ENCODE results near the gene ZNF329. TPM values are rescaled to one million over a fixed set of nuclear protein-coding genes. Genes with fewer than 3 reads are reported as not detected.

Gene ZNF329
- total RNA-seq, 1 donor from 2014 or later = 9.6 TPM

- DNase-seq (ENCODE audit: extremely low spot score in 2 of 2) = no peak
- Histone ChIP-seq H3K4me1 (peaks cover 15% of the 10 kb centered on the region), H3K4me3 (peak overlapping the region; percentile 77 to 97), H3K9me3 (peaks cover 87% of the 10 kb centered on the region), H3K27ac (peak overlapping the region; percentile 89), H3K36me3 (peaks cover 6 to 68% of the 10 kb centered on the region in 2 donors), H3K27me3 (no peaks in the 10 kb centered on the region)
- intact Hi-C loops (cut with DNase I) = no loop called here
- no peak for TF ChIP-seq CTCF (IDR thresholded peaks at IDR 0.05)
- TF ChIP-seq POLR2AphosphoS5 (IDR thresholded peaks at IDR 0.05; ENCODE audit: insufficient read depth in 1 of 2, low read depth in 1 of 2) = no peak
- TF ChIP-seq POLR2A (IDR thresholded peaks at IDR 0.05) = no peak
These were observed 32.0 kb upstream of the ZNF329 start for GRCh38 chr19:58182577-58182988.

- Histone ChIP-seq H3K9me3 (peaks cover 87% of the 10 kb centered on the region), H3K27ac (peak overlapping the region; percentile 89), H3K27me3 (no peaks in the 10 kb centered on the region), H3K4me1 (peaks cover 15% of the 10 kb centered on the region), H3K4me3 (peak overlapping the region; percentile 77 to 97), H3K36me3 (peaks cover under 1 to 64% of the 10 kb centered on the region in 2 donors)
- intact Hi-C loops (cut with DNase I) = no loop called here
- no peak for TF ChIP-seq CTCF (IDR thresholded peaks at IDR 0.05)
- no peak for TF ChIP-seq POLR2AphosphoS5 (IDR thresholded peaks at IDR 0.05; ENCODE audit: insufficient read depth in 1 of 2, low read depth in 1 of 2)
- TF ChIP-seq POLR2A (IDR thresholded peaks at IDR 0.05) = no peak
- DNase-seq (ENCODE audit: extremely low spot score in 2 of 2) = no peak
These were observed 31.4 kb upstream of the ZNF329 start for GRCh38 chr19:58181902-58182576.

GRCh38 chr19:58170860-58171259, 20.3 kb upstream of the ZNF329 start:
- Histone ChIP-seq H3K27me3 (no peaks in the 10 kb centered on the region), H3K36me3 (no peaks in the 10 kb centered on the region), H3K9me3 (peaks cover 58% of the 10 kb centered on the region), H3K4me3 (no peak overlapping the region), H3K27ac (no peak overlapping the region), H3K4me1 (no peaks in the 10 kb centered on the region)
- DNase-seq (ENCODE audit: extremely low spot score in 2 of 2) = no peak
- TF ChIP-seq CTCF (IDR thresholded peaks at IDR 0.05) = no peak
- TF ChIP-seq POLR2AphosphoS5 (IDR thresholded peaks at IDR 0.05; ENCODE audit: insufficient read depth in 1 of 2, low read depth in 1 of 2) = no peak
- no peak for TF ChIP-seq POLR2A (IDR thresholded peaks at IDR 0.05)
- intact Hi-C loops (cut with DNase I) = no loop called here

GRCh38 chr19:58166708-58167280, 16.2 kb upstream of the ZNF329 start:
- H3K4me1 ChIP-seq = no peaks in the 10 kb centered on the region
- intact Hi-C loops (cut with DNase I) = no loop called here
- no peaks in the 10 kb centered on the region for H3K36me3 ChIP-seq
- DNase-seq (ENCODE audit: extremely low spot score in 2 of 2) = no peak
- H3K27ac ChIP-seq = no peak overlapping the region
- peaks cover 52% of the 10 kb centered on the region for H3K9me3 ChIP-seq
- TF ChIP-seq CTCF (IDR thresholded peaks at IDR 0.05) = no peak
- no peak for TF ChIP-seq POLR2AphosphoS5 (IDR thresholded peaks at IDR 0.05; ENCODE audit: insufficient read depth in 1 of 2, low read depth in 1 of 2)
- TF ChIP-seq POLR2A (IDR thresholded peaks at IDR 0.05) = no peak
- H3K27me3 ChIP-seq = no peaks in the 10 kb centered on the region
- no peak overlapping the region for H3K4me3 ChIP-seq

GRCh38 chr19:58166268-58166667, 15.7 kb upstream of the ZNF329 start:
- no peak overlapping the region for H3K4me3 ChIP-seq
- H3K4me1 ChIP-seq = no peaks in the 10 kb centered on the region
- intact Hi-C loops (cut with DNase I) = no loop called here
- H3K9me3 ChIP-seq = peaks cover 50% of the 10 kb centered on the region
- TF ChIP-seq POLR2AphosphoS5 (IDR thresholded peaks at IDR 0.05; ENCODE audit: insufficient read depth in 1 of 2, low read depth in 1 of 2) (no peak), POLR2A (IDR thresholded peaks at IDR 0.05) (no peak), CTCF (IDR thresholded peaks at IDR 0.05) (no peak)
- H3K36me3 ChIP-seq = no peaks in the 10 kb centered on the region
- DNase-seq (ENCODE audit: extremely low spot score in 2 of 2) = no peak
- no peak overlapping the region for H3K27ac ChIP-seq
- H3K27me3 ChIP-seq = no peaks in the 10 kb centered on the region
